Ishikawa (cell line): Measurements from ENCODE around the gene CLSTN2.

Experiments
- EP300 ChIP-seq: IDR thresholded peaks from 2 replicates; pipeline ENCODE4 v1.6.1; 2012; ENCODE audit warnings: borderline replicate concordance
- FOXM1 ChIP-seq: IDR thresholded peaks from 2 replicates; pipeline ENCODE4 v1.6.1; 2012; ENCODE audit warnings: low read depth, borderline replicate concordance
- RAD21 ChIP-seq: IDR thresholded peaks from 2 replicates; pipeline ENCODE4 v1.6.1; 2012; ENCODE audit warnings: low read depth
- TAF1 ChIP-seq: IDR thresholded peaks from 2 replicates; pipeline ENCODE4 v1.6.1; 2012; ENCODE audit warnings: low read depth, mild to moderate bottlenecking
- TCF12 ChIP-seq: IDR thresholded peaks from 2 replicates; pipeline ENCODE4 v1.6.1; 2012; ENCODE audit warnings: low read depth
- YY1 ChIP-seq: IDR thresholded peaks from 2 replicates; pipeline ENCODE4 v1.6.1; 2012; ENCODE audit warnings: low read depth
- TF ChIP-seq, protein P1 (sequence below): IDR thresholded peaks from 2 replicates; pipeline ENCODE4 v1.6.1; 2012
- TF ChIP-seq, protein P2 (sequence below): IDR thresholded peaks from 2 replicates; pipeline ENCODE4 v1.6.1; 2012; ENCODE audit warnings: low read depth, mild to moderate bottlenecking

DNA sequence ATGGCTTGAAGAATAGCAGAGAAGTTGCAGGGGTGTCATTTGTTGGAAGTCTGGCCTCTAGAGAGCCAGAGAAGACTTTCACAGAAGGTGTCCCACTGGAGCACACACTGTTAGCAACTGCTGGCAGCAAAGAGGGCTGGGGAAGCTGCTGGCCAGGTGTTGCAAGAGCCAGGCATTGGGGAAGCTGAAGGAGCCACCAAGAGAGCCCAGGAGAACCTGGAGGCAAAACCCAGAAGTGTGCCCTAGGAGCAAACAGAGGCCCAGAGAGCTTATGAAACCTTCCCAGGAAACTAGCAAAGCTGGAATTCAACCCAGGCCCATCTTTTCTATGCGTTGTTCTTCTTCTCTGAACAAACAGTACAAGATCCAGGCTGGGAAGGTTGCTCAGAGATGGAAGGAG lies 610.2 kb downstream of the CLSTN2 start:
- TF ChIP-seq, protein P1, sequence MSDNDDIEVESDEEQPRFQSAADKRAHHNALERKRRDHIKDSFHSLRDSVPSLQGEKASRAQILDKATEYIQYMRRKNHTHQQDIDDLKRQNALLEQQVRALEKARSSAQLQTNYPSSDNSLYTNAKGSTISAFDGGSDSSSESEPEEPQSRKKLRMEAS = no peak
- TF ChIP-seq TAF1 (no peak), YY1 (no peak), TCF12 (no peak), FOXM1 (no peak), RAD21 (no peak), EP300 (no peak)
- TF ChIP-seq, protein P2, sequence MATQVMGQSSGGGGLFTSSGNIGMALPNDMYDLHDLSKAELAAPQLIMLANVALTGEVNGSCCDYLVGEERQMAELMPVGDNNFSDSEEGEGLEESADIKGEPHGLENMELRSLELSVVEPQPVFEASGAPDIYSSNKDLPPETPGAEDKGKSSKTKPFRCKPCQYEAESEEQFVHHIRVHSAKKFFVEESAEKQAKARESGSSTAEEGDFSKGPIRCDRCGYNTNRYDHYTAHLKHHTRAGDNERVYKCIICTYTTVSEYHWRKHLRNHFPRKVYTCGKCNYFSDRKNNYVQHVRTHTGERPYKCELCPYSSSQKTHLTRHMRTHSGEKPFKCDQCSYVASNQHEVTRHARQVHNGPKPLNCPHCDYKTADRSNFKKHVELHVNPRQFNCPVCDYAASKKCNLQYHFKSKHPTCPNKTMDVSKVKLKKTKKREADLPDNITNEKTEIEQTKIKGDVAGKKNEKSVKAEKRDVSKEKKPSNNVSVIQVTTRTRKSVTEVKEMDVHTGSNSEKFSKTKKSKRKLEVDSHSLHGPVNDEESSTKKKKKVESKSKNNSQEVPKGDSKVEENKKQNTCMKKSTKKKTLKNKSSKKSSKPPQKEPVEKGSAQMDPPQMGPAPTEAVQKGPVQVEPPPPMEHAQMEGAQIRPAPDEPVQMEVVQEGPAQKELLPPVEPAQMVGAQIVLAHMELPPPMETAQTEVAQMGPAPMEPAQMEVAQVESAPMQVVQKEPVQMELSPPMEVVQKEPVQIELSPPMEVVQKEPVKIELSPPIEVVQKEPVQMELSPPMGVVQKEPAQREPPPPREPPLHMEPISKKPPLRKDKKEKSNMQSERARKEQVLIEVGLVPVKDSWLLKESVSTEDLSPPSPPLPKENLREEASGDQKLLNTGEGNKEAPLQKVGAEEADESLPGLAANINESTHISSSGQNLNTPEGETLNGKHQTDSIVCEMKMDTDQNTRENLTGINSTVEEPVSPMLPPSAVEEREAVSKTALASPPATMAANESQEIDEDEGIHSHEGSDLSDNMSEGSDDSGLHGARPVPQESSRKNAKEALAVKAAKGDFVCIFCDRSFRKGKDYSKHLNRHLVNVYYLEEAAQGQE = no peak
